GM12865 (cell line): ENCODE results near the gene CELF4.

Experiments
- DNase-seq: peaks from one replicate; pipeline ENCODE4 v3.0.0; 2010; ENCODE audit warnings: low read depth
- H3K4me3 ChIP-seq: 2 replicates; pipeline ENCODE4 v1.5.1; 2011; ENCODE audit warnings: mild to moderate bottlenecking, low read depth, low read length, control low read depth
- CTCF ChIP-seq: IDR thresholded peaks from 2 replicates; pipeline ENCODE4 v1.5.1; 2011; ENCODE audit warnings: low read length, control low read depth, low read depth, inconsistent platforms; ENCODE audit not compliant: insufficient read depth; ENCODE audit errors: missing control alignments

Gene CELF4

GRCh38 chr18:37258819-37259218 lies 306.8 kb downstream of the CELF4 start:
- TF ChIP-seq CTCF: no peak
- no peak overlapping the region for H3K4me3 ChIP-seq

GRCh38 chr18:37258131-37258530 lies 307.5 kb downstream of the CELF4 start:
- DNase-seq: no peak
- TF ChIP-seq CTCF: no peak
- no peak overlapping the region for H3K4me3 ChIP-seq

More at GRCh38 chr18:37258819-37259218, 306.8 kb downstream of the CELF4 start:
- no peak for DNase-seq

- no peak for DNase-seq
- TF ChIP-seq CTCF: no peak
- H3K4me3 ChIP-seq: no peak overlapping the region
Observed at GRCh38 chr18:37254973-37255372, 310.6 kb downstream of the CELF4 start.

- TF ChIP-seq CTCF: no peak
- DNase-seq: no peak
- no peak overlapping the region for H3K4me3 ChIP-seq
Observed at GRCh38 chr18:37254236-37254754, 311.3 kb downstream of the CELF4 start.

GRCh38 chr18:37253394-37254235 lies 312.0 kb downstream of the CELF4 start:
- DNase-seq: peak; percentile 11
- no peak for TF ChIP-seq CTCF
- H3K4me3 ChIP-seq: peak overlapping the region; percentile 34; the same call in 1 of the 2 replicates

- no peak for TF ChIP-seq CTCF
- H3K4me3 ChIP-seq: no peak overlapping the region
Observed at GRCh38 chr18:37252854-37253393, 312.7 kb downstream of the CELF4 start.

More at GRCh38 chr18:37252854-37253393, 312.7 kb downstream of the CELF4 start:
- DNase-seq: peak; percentile 8
